Neuronal stem cell (in vitro differentiated cells): ENCODE measurements around the gene BORCS5.

Source experiments
- DNase-seq: peaks from one replicate; pipeline ENCODE4 v3.0.0-alpha.2; 2013; ENCODE audit warnings: low spot score
- H2AFZ ChIP-seq: one replicate; pipeline ENCODE4 v1.6.1; 2013; ENCODE audit warnings: mild to moderate bottlenecking, low read length, inconsistent platforms
- H2AK5ac ChIP-seq: 2 replicates; pipeline ENCODE4 v1.6.1; 2013; ENCODE audit warnings: low read depth, mild to moderate bottlenecking, inconsistent platforms, low read length, moderate library complexity, mixed read lengths
- H2BK120ac ChIP-seq: 2 replicates; pipeline ENCODE4 v1.6.1; 2013; ENCODE audit warnings: low read depth, mild to moderate bottlenecking, inconsistent platforms, low read length, moderate library complexity, mixed read lengths
- H2BK12ac ChIP-seq: one replicate; pipeline ENCODE4 v1.6.1; 2013; ENCODE audit warnings: low read length, inconsistent platforms
- H2BK15ac ChIP-seq: 2 replicates; pipeline ENCODE4 v1.6.1; 2013; ENCODE audit warnings: mild to moderate bottlenecking, low read length, inconsistent platforms, mixed read lengths
- H2BK5ac ChIP-seq: one replicate; pipeline ENCODE4 v1.6.1; 2013; ENCODE audit warnings: inconsistent platforms, mild to moderate bottlenecking, low read length, moderate library complexity
- H3K14ac ChIP-seq: one replicate; pipeline ENCODE4 v1.6.1; 2013; ENCODE audit warnings: low read length, inconsistent platforms
- H3K18ac ChIP-seq: 2 replicates; pipeline ENCODE4 v1.6.1; 2013; ENCODE audit warnings: low read length, inconsistent platforms
- H3K23ac ChIP-seq: 2 replicates; pipeline ENCODE4 v1.6.1; 2013; ENCODE audit warnings: low read depth, mild to moderate bottlenecking, mixed read lengths, low read length, inconsistent platforms; ENCODE audit not compliant: poor library complexity
- H3K27ac ChIP-seq: replicated peaks from 3 replicates; pipeline ENCODE4 v1.5.1; 2013; ENCODE audit warnings: low read length, inconsistent platforms
- H3K27me3 ChIP-seq, 3 experiments: 2 replicates each; pipeline ENCODE4 v1.6.1; 2013; ENCODE audit warnings: low read length in 3 of 3, mild to moderate bottlenecking in 2 of 3, inconsistent platforms in 1 of 3, low read depth in 1 of 3, mixed read lengths in 1 of 3, moderate library complexity in 1 of 3; ENCODE audit not compliant: control insufficient read depth in 3 of 3, insufficient read depth in 3 of 3
- H3K36me3 ChIP-seq, 2 donors: replicated peaks in 1 of 2; 2 replicates each; pipeline ENCODE4 v1.6.1; 2013; ENCODE audit warnings: low read length in 2 of 2; ENCODE audit not compliant: control insufficient read depth in 2 of 2, insufficient read depth in 2 of 2
- H3K4ac ChIP-seq: 2 replicates; pipeline ENCODE4 v1.6.1; 2013; ENCODE audit warnings: inconsistent platforms, mild to moderate bottlenecking, low read length, moderate library complexity
- H3K4me1 ChIP-seq, 2 donors: 1 replicate in 1 of 2; 2 replicates in 1 of 2; pipeline ENCODE4 v1.6.1; 2013; ENCODE audit warnings: low read length in 2 of 2, low read depth in 1 of 2; ENCODE audit not compliant: control insufficient read depth in 2 of 2, insufficient read depth in 1 of 2
- H3K4me2 ChIP-seq: one replicate; pipeline ENCODE4 v1.6.1; 2013; ENCODE audit warnings: mild to moderate bottlenecking, low read length, inconsistent platforms; ENCODE audit not compliant: insufficient read depth, poor library complexity, severe bottlenecking
- H3K4me3 ChIP-seq, 2 donors: 2 replicates each; pipeline ENCODE4 v1.5.1; 2013; ENCODE audit warnings: low read length in 2 of 2, mild to moderate bottlenecking in 2 of 2, inconsistent platforms in 1 of 2, moderate library complexity in 1 of 2
- H3K79me1 ChIP-seq: one replicate; pipeline ENCODE4 v1.6.1; 2013; ENCODE audit warnings: low read depth, mild to moderate bottlenecking, inconsistent platforms, low read length, moderate library complexity
- H3K9ac ChIP-seq: one replicate; pipeline ENCODE4 v1.6.1; 2013; ENCODE audit warnings: mild to moderate bottlenecking, low read depth, low read length, inconsistent platforms; ENCODE audit not compliant: poor library complexity
- H3K9me3 ChIP-seq, 2 donors: replicated peaks in 1 of 2; 2 replicates each; pipeline versions ENCODE3 to v1.6.1; 2013; ENCODE audit warnings: low read length in 2 of 2, mild to moderate bottlenecking in 2 of 2, inconsistent platforms in 1 of 2, low read depth in 1 of 2, mixed read lengths in 1 of 2, moderate library complexity in 1 of 2; ENCODE audit not compliant: control insufficient read depth in 2 of 2, insufficient read depth in 1 of 2
- H4K8ac ChIP-seq: one replicate; pipeline ENCODE4 v1.6.1; 2013; ENCODE audit warnings: low read depth, mild to moderate bottlenecking, inconsistent platforms, low read length, moderate library complexity
- H4K91ac ChIP-seq: one replicate; pipeline ENCODE4 v1.6.1; 2013; ENCODE audit warnings: low read length, low read depth, mild to moderate bottlenecking, inconsistent platforms; ENCODE audit not compliant: poor library complexity
- WGBS, 2 donors: extraction: QIAGEN DNeasy Blood & Tissue Kit; methylation state at CpG; one replicate each; pipeline ENCODE4 v1.1.7; 2013; ENCODE audit warnings: missing lambda C conversion rate in 2 of 2, mixed read lengths in 1 of 2; ENCODE audit not compliant: insufficient read length in 2 of 2, insufficient replicate concordance in 1 of 2; ENCODE audit errors: extremely low coverage in 2 of 2; 5-methylcytosine and 5-hydroxymethylcytosine counted together

BORCS5 gene

DNA sequence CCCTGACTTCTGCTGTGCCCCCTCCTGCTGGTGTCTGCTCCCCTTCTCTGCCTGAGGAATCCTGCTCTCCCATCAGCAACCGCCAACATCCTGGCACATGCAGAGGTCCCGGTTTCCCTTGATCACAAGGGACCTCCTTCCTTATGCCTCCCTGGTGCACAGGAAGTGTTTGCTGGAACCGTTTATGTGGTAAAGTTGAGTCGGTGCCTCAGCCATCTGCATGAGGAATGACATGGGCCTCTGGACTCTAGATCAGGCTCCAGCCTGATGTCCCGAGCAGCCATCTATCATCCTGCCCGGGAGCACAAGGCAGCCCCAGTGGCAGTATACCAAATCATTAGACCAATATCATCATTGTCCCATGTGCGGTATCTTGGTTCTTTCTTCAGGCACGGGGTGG is 90.4 kb downstream of the BORCS5 start:
- Histone ChIP-seq H3K9me3 (no peaks in the 10 kb centered on the region), H3K4me2 (no peak overlapping the region)

DNA sequence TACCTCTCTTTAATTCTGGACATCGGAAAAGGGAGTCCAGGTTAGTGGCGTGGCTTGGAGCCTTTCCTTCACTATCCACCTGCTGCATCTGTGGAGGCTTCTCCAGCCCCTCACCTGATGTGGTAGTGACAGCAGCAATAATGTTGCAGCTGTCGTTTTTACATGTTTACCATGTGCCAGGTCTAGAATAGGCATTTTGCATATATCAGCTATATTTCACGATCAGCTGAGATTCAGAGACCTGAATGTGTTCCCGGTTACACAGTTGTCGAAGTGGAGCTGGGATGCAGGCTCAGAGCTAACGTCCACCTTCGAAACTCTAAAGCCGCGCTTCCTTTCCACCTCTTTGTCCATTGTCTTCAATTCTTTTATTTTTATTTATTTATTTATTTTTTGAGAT is 91.0 kb downstream of the BORCS5 start:
- no peak overlapping the region for H3K4ac ChIP-seq
- H2BK5ac ChIP-seq: no peak overlapping the region
- H2BK120ac ChIP-seq: no peak overlapping the region
- no peak overlapping the region for H3K4me3 ChIP-seq
- no peak overlapping the region for H2AK5ac ChIP-seq
- no peak overlapping the region for H4K91ac ChIP-seq
- no peak overlapping the region for H2BK12ac ChIP-seq
- H3K4me2 ChIP-seq: no peak overlapping the region
- no peak for DNase-seq
- H3K9me3 ChIP-seq: no peaks in the 10 kb centered on the region
- no peaks in the 10 kb centered on the region for H3K4me1 ChIP-seq
- H3K23ac ChIP-seq: no peak overlapping the region
- H3K36me3 ChIP-seq: no peaks in the 10 kb centered on the region
- H3K9ac ChIP-seq: no peak overlapping the region
- no peak overlapping the region for H2BK15ac ChIP-seq
- no peak overlapping the region for H4K8ac ChIP-seq
- no peaks in the 10 kb centered on the region for H3K27me3 ChIP-seq
- H3K14ac ChIP-seq: no peak overlapping the region
- no peaks in the 10 kb centered on the region for H3K79me1 ChIP-seq
- H2AFZ ChIP-seq: no peak overlapping the region
- no peak overlapping the region for H3K27ac ChIP-seq
- no peak overlapping the region for H3K18ac ChIP-seq
- WGBS, 2 donors: no CpG with 5 or more reads among the region's 10 CpGs

More for the DNA sequence above, 90.4 kb downstream of the BORCS5 start:
- no peak overlapping the region for H3K14ac ChIP-seq
- WGBS, 2 donors: no CpG with 5 or more reads among the region's 8 CpGs
- H3K27ac ChIP-seq: no peak overlapping the region
- no peak overlapping the region for H3K9ac ChIP-seq
- no peak overlapping the region for H2AK5ac ChIP-seq
- no peak overlapping the region for H4K8ac ChIP-seq
- no peak overlapping the region for H2BK120ac ChIP-seq
- H2BK5ac ChIP-seq: no peak overlapping the region
- H3K36me3 ChIP-seq: no peaks in the 10 kb centered on the region
- H3K4ac ChIP-seq: no peak overlapping the region
- H2BK15ac ChIP-seq: no peak overlapping the region
- H2AFZ ChIP-seq: no peak overlapping the region
- H3K4me3 ChIP-seq: no peak overlapping the region
- H3K27me3 ChIP-seq: no peaks in the 10 kb centered on the region
- H2BK12ac ChIP-seq: no peak overlapping the region
- H3K4me1 ChIP-seq: no peaks in the 10 kb centered on the region
- no peak overlapping the region for H4K91ac ChIP-seq
- H3K18ac ChIP-seq: no peak overlapping the region
- no peak overlapping the region for H3K23ac ChIP-seq
- no peaks in the 10 kb centered on the region for H3K79me1 ChIP-seq
- DNase-seq: no peak

DNA sequence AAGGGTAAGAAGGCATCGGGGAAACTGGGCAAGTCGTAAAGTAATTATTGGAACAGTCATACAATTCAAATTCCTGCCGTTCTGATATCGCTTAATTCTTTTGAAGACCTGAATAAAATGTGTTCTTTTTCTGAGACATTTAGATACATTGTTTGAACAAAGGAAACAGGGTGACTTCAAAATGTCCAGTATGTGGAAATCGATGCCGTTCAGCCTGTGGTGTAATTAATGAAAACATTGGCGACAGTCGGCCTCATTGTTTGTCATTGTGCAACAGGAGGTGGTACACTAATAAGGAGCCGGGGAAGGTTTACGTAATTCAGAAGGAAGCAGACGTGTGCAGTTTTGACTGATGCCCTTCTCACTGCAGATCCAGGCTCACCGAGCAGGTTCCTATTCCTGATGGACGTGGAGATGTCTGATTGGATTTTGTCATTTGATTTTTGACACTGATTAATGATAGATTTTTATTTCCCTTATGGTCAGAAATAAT is 92.7 kb downstream of the BORCS5 start:
- H3K4me3 ChIP-seq: no peak overlapping the region
- no peak overlapping the region for H3K14ac ChIP-seq
- DNase-seq: no peak
- no peaks in the 10 kb centered on the region for H3K79me1 ChIP-seq
- H3K4ac ChIP-seq: no peak overlapping the region
- no peaks in the 10 kb centered on the region for H3K27me3 ChIP-seq
- WGBS, 2 donors: no CpG with 5 or more reads among the region's 13 CpGs
- no peak overlapping the region for H4K8ac ChIP-seq
- no peak overlapping the region for H2BK5ac ChIP-seq
- no peak overlapping the region for H3K18ac ChIP-seq
- no peak overlapping the region for H2BK12ac ChIP-seq
- no peaks in the 10 kb centered on the region for H3K36me3 ChIP-seq
- H3K27ac ChIP-seq: no peak overlapping the region
- H3K4me2 ChIP-seq: no peak overlapping the region
- no peaks in the 10 kb centered on the region for H3K4me1 ChIP-seq
- no peaks in the 10 kb centered on the region for H3K9me3 ChIP-seq
- no peak overlapping the region for H2AFZ ChIP-seq
- no peak overlapping the region for H4K91ac ChIP-seq
- H2AK5ac ChIP-seq: no peak overlapping the region
- no peak overlapping the region for H2BK15ac ChIP-seq
- H3K9ac ChIP-seq: no peak overlapping the region
- no peak overlapping the region for H2BK120ac ChIP-seq
- H3K23ac ChIP-seq: no peak overlapping the region

DNA sequence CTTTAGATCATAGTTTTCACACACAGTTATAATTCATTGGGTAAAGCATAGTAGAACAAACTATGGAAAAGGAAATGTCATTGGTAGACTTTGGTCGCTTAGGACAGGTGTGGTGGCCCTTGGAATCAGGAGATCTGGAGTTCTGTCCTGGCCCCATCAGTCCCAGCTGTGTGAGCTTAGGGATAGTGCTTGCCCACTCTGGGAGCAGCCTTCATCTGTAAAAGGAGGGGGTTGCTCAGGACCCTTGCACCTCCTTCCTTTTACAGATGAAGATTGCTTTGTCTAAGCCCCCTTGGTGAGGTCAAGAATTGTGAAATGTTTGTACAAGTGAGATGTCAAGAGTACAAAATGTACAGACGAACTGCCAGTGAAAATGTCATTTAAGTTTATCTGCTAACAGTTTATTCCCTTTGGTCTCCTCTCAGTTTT is 93.2 kb downstream of the BORCS5 start:
- Histone ChIP-seq H3K36me3 (no peaks in the 10 kb centered on the region), H2BK5ac (no peak overlapping the region), H3K27ac (no peak overlapping the region), H2AFZ (no peak overlapping the region), H2BK120ac (no peak overlapping the region), H3K4me3 (no peak overlapping the region), H3K79me1 (no peaks in the 10 kb centered on the region), H2AK5ac (no peak overlapping the region), H2BK12ac (no peak overlapping the region), H3K4me2 (no peak overlapping the region), H3K27me3 (no peaks in the 10 kb centered on the region), H4K91ac (no peak overlapping the region), H2BK15ac (no peak overlapping the region), H3K9me3 (no peaks in the 10 kb centered on the region), H3K4me1 (no peaks in the 10 kb centered on the region), H3K4ac (no peak overlapping the region), H3K23ac (no peak overlapping the region), H3K18ac (no peak overlapping the region), H3K14ac (no peak overlapping the region), H4K8ac (no peak overlapping the region), H3K9ac (no peak overlapping the region)
- WGBS, 2 donors: no CpG with 5 or more reads among the region's 2 CpGs
- DNase-seq: no peak
